Inflammatory macrophage treated with lipopolysaccharide for 1 hour (primary cell): ENCODE measurements around the gene TUBB6.

ENCODE experiments used
- DNase-seq, 2 donors: peaks; one replicate each; pipeline ENCODE4 v3.0.0-alpha.2; 2020 to 2022

TUBB6 gene

GRCh38 chr18:12291690-12292089, 16.4 kb upstream of the TUBB6 start:
- DNase-seq = no peak

GRCh38 chr18:12293831-12294230, 14.2 kb upstream of the TUBB6 start:
- no peak for DNase-seq

- DNase-seq = no peak
Measured at GRCh38 chr18:12295389-12296086, 12.5 kb upstream of the TUBB6 start.

GRCh38 chr18:12296087-12296403, 12.0 kb upstream of the TUBB6 start:
- no peak for DNase-seq

GRCh38 chr18:12296457-12296856, 11.6 kb upstream of the TUBB6 start:
- DNase-seq = no peak

- no peak for DNase-seq
Measured at GRCh38 chr18:12299862-12300261, 8.2 kb upstream of the TUBB6 start.

GRCh38 chr18:12301263-12302005, 6.6 kb upstream of the TUBB6 start:
- no peak for DNase-seq

GRCh38 chr18:12302391-12303147, 5.5 kb upstream of the TUBB6 start:
- no peak for DNase-seq

- DNase-seq = no peak
Measured at GRCh38 chr18:12304351-12305210, 3.5 kb upstream of the TUBB6 start.

- DNase-seq = no peak
Measured at GRCh38 chr18:12305211-12305610, 2.8 kb upstream of the TUBB6 start.

GRCh38 chr18:12305930-12306629, 2.0 kb upstream of the TUBB6 start:
- DNase-seq = no peak

- peak; percentile 70 to 80 for DNase-seq
Measured at GRCh38 chr18:12306752-12307700, 1.0 kb upstream of the TUBB6 start.

- DNase-seq = peak; percentile 90 to 91
Measured at GRCh38 chr18:12308386-12309100, 502 bp downstream of the TUBB6 start.

GRCh38 chr18:12309683-12310198, 1.7 kb downstream of the TUBB6 start:
- peak in 1 of 2 donors; percentile 40 for DNase-seq

- DNase-seq = no peak
Measured at GRCh38 chr18:12310762-12311161, 2.7 kb downstream of the TUBB6 start.

- DNase-seq = no peak
Measured at GRCh38 chr18:12312976-12313375, 4.9 kb downstream of the TUBB6 start.

- no peak for DNase-seq
Measured at GRCh38 chr18:12313530-12314245, 5.6 kb downstream of the TUBB6 start.

GRCh38 chr18:12314591-12315305, 6.7 kb downstream of the TUBB6 start:
- peak in 1 of 2 donors; percentile 36 for DNase-seq

GRCh38 chr18:12315490-12315889, 7.4 kb downstream of the TUBB6 start:
- DNase-seq = no peak
